HCEC 1CT (cell line): ENCODE measurements around the gene ZNF521.

Source experiments
- DNase-seq: peaks from one replicate; pipeline ENCODE4 v3.0.0-alpha.2; 2017

The ZNF521 gene

DNA sequence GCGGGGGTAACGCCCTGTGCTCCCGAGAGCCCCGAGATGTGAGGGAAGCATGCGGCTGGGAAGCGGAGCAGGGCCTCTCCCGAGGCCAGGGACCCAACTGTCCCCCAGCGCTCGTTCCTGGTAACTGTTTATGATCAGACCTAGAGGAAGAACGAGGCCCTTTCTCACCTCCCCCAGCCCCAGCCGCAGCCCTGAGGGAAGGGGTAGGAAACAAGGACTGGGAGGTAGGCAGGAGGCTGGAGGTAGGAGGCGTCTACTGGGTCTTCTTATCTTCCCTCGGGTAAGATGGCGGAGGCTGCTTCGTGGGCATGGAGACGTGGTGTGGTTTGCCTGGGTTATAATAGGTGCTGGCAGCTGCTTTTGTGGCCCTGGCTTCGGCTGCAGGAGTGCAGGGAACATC is 335.8 kb downstream of the ZNF521 start:
- no peak for DNase-seq
